Erythroblast (primary cell): ENCODE results near the gene PIP4K2C.
"Not testable (repeated sequence)": the region's sequence is repeated elsewhere in the genome, so short reads cannot be mapped to it uniquely, and the experiment has no call there.

Experiments
- DNase-seq, 2 experiments: peaks; one replicate each; lab custom pipeline; 2025; lab: John Stamatoyannopoulos, UW
- GATA1 ChIP-seq: IDR thresholded peaks from 2 replicates; pipeline ENCODE4 v1.6.1; 2011; ENCODE audit warnings: low read depth, mild to moderate bottlenecking, control low read depth, low read length, moderate library complexity
- POLR2A ChIP-seq: IDR thresholded peaks from 2 replicates; pipeline ENCODE4 v1.6.1; 2011; ENCODE audit warnings: mild to moderate bottlenecking, low read length

The PIP4K2C gene

DNA sequence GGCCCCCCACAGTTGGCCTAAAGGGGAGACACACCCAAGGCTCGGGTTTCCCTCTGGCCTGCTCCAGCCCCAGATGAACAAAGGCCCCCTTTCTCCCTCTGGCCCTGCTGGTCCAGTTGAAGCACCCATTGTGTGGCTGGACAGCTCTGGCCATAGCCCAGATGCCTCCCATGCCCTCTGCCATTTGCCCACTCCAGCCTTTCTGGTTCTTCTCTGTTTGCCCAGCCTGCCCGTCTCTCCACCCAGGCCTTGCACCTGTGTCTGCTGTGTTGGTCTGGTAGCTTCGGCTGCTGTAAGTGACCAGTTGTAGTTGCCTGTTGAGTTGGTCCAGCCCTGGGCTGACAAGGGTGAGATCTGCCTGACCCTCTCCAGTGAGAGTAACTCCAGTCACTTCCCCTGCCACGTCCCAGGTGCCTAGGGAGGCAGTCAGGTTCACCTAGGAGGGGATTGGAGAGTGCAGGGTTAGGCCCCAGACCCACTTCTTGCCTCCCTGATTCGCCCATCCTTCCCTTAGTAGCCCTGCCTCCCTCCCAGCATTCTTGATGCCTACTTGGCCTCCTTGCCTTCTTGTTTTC is 39.0 kb downstream of the PIP4K2C start:
- no peak for DNase-seq
- TF ChIP-seq POLR2A (no peak), GATA1 (no peak)

DNA sequence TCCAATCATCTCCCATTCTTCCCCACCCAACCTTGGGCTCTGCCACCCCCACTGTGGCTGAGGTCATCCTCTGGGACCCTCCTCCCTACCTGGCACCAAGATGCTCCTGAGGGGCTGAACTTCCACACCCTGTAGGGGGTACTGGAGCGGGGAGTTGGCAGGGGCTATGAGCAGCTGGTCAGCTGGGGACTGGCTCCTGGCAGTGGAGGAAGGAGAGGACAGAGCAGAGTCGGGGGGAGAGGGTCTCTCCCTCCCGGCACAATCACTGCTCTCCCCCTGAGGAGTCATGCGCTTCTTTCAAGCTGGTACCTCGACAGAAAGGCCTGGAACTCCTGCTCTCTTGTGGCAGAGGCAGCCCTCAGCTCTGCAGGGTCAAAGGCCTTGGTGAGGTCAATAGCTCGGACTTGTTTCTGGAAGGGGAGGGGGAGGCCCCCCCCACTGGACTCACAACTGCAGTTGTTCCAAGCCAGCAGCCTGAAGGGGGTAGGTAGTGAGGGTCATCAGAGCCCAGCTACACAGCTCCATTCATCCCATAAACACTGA is 40.0 kb downstream of the PIP4K2C start:
- TF ChIP-seq GATA1: no peak
- TF ChIP-seq POLR2A: no peak
- DNase-seq: no peak

DNA sequence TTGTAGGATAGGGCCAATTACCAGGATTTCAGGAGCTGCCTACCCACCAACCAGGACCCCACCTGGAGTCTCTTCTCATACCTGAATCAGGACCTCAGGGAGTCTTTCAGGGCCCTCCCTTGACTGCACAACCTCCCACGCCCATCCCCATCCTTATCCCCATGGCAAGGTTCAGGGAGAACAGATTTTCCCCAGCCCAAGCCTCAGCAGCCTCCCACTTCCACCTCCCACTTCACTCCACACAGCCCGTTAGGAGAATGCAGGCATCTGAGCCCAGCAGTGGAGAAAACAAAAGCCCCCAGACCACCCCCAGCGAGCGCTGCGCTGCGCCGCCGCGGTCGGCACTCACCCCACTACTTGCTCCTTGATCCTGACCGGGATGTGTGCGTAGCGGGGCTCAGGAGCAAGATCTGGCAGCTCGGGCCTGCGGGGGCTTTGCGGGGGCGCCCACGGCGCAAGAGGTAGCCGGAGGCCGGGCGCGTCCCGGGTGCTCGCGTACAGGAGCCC is 40.6 kb downstream of the PIP4K2C start:
- TF ChIP-seq GATA1: no peak
- no peak for TF ChIP-seq POLR2A
- no peak for DNase-seq

DNA sequence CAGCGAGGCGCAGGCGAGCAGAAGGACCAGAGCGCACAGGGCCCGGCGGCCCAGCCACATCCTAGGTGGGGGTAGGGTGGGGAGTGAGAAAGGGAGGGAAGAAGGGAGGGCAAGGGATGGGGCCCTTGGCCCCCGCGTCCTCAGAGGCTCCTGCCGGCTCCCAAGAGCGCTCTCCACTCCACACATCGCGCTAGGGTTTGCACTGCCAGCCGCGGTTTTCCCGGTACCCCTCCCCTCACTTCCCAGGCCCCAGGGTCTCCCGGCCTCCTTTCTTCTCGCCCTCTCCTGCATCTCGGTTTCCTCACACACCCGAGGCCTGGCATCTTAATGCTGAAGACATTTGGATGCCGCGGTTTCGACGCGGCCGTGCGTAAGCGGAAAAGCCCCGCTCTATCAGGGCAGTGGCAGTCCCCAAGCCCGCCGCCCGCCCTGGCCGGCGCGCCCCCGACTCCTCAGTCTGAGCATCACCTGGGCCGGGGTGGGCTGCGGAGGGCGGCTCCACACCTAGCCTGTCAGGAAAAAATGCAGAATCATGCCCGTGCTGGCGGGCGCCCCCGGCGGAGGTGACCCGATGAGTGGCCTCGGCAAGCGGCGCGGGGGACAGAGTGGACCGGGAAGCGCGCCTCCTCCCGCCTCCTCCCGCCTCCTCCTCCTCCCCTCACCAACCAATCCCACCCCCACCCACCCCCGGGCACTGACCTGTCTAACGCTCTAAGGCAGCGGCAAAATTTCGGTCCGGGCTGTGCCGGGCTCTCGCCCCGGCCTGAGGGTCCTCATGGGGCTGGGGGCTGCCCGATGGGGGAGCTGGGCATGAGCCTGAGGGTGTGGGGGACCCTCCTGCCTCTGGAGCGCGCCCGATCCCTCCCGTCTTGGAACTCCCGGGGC is 41.3 kb downstream of the PIP4K2C start:
- DNase-seq: no peak
- TF ChIP-seq POLR2A: no peak
- TF ChIP-seq GATA1: no peak

DNA sequence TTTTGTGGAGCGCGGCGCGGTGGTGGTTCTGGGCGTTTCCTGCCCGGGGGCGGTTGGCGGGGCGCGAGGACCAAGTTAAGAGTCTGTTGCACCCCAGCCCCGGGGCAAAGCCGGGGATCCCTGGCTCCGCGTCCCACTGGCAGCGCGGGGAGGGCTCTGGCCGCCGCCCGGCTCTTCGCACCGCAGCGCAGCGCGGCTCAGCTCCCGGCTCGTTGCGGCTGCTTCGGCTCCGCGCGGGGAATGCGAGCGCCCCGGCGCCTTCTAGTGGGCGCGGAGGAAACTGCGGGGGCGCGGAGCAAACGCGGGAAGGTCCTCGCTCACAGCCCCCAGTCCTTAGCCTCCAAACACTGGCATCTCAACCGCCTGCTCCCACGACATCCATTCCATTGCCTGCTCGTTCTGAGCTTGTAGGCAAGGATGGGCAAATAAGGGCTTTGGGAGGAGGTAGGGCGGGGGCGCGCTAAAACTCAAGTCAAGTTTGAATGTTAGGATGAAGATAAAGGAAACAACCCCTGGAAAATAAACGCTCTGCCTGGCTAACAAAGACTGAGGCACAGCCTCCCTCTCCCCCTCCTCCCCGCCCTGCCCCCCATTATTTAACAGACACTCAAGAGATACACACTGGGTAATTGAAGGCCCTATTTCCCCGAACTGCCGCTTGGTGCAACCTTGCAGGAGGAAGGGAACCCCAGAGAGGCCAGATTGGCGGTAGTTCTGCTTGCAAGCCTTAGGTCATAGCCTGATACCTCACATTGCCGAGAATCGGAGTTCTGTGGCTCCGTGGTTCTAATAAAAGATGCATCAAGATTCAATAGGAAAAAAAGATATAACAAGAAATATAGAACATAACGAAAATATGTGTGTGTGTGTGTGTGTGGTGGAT is 42.2 kb downstream of the PIP4K2C start, which contains the start of gene B4GALNT1:
B4GALNT1 (minus strand) TSS at position 244 of the 883 bp plus-strand sequence. CDS start 1,069 bp downstream, outside the sequence.
- DNase-seq: peak; percentile 64 to 76

DNA sequence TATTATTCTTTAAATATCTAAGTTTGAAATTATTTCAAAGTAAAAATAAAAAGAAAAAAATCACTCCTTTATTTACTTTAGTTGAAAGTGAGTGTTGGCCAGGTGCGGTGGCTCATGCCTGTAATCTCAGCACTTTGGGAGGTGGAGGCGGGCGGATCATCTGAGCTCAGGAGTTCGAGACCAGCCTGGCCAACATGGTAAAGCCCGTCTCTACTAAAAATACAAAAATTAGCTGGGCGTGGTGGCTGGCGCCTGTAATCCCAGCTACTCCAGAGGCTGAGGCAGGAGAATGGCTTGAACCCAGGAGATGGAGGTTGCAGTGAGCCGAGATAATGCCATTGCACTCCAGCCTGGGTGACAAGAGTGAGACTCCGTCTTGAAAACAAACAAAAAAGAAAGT is 45.7 kb downstream of the PIP4K2C start:
- DNase-seq: not testable (repeated sequence)

More for the DNA sequence above, 42.2 kb downstream of the PIP4K2C start, which contains the start of gene B4GALNT1:
- TF ChIP-seq GATA1: no peak

DNA sequence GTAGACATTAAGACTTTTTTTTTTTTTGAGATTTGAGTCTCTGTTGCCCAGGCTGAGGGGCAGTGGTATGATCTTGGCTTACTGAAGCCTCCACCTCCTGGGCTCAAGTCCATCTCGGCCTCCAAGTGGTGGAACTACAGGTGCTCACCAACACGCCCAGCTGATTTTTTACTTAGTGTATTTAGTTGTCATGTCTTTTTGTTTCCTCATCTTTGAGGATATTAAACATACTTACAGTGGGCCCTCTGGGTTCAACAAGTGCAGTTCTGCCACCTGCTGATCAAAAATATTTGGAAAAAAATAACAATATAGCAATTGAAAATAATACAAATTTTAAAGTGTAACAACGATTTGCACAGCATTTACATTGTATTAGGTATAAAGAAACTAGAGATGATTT is 46.4 kb downstream of the PIP4K2C start:
- TF ChIP-seq POLR2A (no peak), GATA1 (no peak)
- no peak for DNase-seq

DNA sequence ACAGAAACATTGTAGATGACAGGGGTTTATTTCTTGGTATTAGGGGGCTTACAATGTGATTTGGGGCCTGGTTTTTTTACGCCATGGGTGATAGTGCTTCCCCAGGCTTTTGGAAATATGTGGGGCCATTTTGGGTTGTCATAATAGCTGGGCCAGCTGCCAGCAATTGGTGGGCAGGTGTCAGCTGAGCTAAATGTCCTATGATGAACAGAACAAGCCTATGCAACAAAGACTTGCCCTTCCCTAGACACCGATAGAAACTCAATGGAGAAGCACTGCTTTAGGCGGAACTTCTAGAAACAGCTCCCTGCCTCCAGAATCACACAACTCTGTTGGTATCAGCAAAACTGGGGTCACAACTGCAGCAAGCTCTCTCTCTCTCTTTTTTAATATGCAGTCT is 47.1 kb downstream of the PIP4K2C start:
- DNase-seq: no peak
- no peak for TF ChIP-seq GATA1

DNA sequence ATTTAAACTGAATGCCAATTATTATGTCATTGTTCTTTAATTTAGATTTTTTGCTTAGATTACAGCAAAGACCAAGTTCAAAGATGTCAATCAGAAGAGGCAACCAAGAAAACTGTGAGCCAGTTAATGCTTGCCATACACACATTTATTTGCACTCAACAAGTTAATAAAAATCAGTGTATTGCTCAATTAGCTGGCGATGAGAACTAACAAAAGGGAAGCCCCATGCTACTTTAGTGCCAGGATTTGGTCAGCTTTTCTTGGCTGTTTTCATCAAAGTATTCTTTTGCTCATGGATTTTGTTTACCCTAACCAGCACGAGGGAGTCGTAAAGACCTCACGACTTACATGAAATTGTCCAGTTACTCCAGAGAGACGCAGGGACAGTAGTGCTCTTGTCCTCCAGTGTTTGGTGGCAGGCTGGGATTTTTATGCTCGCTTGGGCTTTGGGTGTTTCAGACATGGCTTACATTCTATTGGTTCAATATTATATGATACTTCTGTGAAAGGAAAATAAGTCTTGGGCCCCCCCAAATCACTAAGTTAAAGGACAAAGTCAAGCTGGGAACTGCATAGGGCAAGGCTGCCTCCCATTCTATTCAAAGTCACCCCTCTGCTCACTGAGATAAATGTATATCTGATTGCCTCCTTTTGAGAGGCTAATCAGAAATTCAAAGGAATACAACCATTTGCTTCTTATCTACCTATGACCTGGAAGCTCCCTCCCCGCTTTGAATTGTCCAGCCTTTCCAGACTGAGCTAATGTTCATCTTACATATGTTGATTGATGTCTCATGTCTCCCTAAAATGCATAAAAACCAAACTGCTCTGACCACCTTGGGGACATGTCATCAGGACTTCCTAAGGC is 49.4 kb downstream of the PIP4K2C start:
- TF ChIP-seq GATA1 (no peak), POLR2A (no peak)
- DNase-seq: no peak

DNA sequence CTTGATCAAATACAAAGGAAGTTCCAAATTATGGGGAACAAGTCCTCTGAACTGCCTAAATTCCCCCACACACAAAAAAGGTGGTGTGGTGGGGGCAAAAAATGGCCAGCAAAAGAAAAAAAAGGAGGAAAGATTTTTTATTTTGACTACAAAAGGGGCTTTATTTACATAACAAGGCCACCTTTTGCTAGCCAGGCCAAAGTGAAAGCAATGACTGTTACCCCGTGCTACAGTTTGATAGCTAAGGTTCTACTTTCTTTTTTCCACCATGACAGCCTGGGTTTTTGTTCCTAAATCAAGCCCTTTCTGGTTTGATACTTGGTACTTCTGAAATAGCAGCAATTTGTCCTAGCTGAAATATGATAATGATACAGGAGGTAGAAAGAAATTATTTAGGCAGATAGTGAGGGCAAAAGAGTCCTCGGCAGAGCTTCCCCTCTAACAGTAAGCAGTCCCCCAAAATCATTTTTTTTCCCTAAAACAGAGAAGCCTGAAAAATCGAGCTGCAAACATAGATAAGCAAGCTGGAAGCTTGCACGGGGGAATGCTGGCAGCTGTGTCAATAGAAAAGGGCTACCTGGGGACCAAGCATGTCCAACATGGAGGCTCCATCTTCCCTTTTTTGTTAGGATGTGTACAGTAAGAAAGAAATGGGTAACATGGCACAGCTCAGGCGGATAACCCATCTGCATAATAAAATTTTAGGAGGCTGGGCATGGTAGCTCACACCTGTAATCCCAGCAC is 50.9 kb downstream of the PIP4K2C start:
- TF ChIP-seq POLR2A: no peak
- no peak for TF ChIP-seq GATA1
- DNase-seq: no peak

DNA sequence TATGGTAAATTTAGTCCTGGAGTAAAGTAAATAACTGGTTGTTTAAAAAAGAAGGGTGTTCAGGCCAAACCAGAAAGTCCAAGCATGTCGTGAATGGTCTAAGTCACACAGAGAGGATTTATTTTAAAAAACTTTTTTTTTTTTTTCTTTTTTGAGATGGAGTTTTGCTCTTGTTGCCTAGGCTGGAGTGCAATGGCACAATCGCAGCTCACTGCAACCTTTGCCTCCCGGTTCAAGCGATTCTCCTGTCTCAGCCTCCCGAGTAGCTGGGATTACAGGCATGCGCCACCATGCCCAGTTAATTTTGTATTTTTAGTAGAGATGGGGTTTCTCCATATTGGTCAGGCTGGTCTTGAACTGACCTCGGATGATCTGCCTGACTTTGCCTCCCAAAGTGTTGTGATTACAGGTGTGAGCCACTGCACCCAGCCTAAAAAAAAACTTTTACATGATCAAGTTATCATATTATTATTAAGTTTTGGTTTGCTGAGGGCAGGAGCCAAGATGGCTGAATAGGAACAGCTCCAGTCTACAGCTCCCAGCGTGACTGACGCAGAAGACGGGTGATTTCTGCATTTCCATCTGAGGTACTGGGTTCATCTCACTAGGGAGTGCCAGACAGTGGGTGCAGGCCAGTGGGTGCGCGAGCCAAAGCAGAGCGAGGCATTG is 55.1 kb downstream of the PIP4K2C start:
- peak; percentile 48 to 62 for DNase-seq

DNA sequence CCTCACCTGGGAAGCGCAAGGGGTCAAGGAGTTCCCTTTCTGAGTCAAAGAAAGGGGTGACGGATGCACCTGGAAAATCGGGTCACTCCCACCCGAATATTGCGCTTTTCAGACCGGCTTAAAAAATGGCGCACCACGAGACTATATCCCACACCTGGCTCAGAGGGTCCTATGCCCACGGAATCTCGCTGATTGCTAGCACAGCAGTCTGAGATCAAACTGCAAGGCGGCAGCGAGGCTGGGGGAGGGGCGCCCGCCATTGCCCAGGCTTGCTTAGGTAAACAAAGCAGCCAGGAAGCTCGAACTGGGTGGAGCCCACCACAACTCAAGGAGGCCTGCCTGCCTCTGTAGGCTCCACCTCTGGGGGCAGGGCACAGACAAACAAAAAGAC is 55.7 kb downstream of the PIP4K2C start:
- DNase-seq: not testable (repeated sequence)
